Measurements from ENCODE around the gene SLC46A2. TPM values are rescaled to one million over a fixed set of nuclear protein-coding genes. Genes with fewer than 3 reads are reported as not detected.
A peak's percentile ranks its signal among the peaks of the same experiment; 100 is the strongest.

SLC46A2 gene
- total RNA-seq, 2 experiments from 2014 or later: not detected

GRCh38 chr9:112933696-112934095 is 43.0 kb upstream of the SLC46A2 start:
- CTCF ChIA-PET (ENCODE audit: unreplicated experiment): no interaction called here
- BruUV-seq (replicated peaks): no TSS peak
- Histone ChIP-seq H3K36me3 (ENCODE audit: insufficient read depth, low read length) (no peaks in the 10 kb centered on the region), H3K4me1 (ENCODE audit: insufficient read depth, low read length, poor library complexity, severe bottlenecking) (no peaks in the 10 kb centered on the region), H2AFZ (ENCODE audit: low read length) (no peak overlapping the region), H3K79me2 (ENCODE audit: insufficient read depth, low read depth, low read length) (no peaks in the 10 kb centered on the region), H3K9me2 (ENCODE audit: insufficient read depth, low read length) (no peaks in the 10 kb centered on the region), H3K4me2 (ENCODE audit: low read length) (no peak overlapping the region), H3K4me3 (ENCODE audit: low read depth, low read length, poor library complexity, severe bottlenecking) (no peak overlapping the region), H4K20me1 (ENCODE audit: insufficient read depth, low read length) (no peaks in the 10 kb centered on the region), H3K9me3 (ENCODE audit: low read length) (no peaks in the 10 kb centered on the region), H3K27ac (ENCODE audit: low read depth, low read length, poor library complexity, severe bottlenecking) (no peak overlapping the region)
- intact Hi-C loops (cut with micrococcal nuclease; ENCODE audit: unreplicated experiment): no loop called here
- POLR2A ChIA-PET: no interaction called here
- no peak for TF ChIP-seq EZH2phosphoT487 (IDR thresholded peaks at IDR 0.05; ENCODE audit: borderline replicate concordance, low read depth, low read length)
- TF ChIP-seq CTCF (conservative IDR thresholded peaks at IDR 0.05; ENCODE audit: low read length): no peak
- DNase-seq (ENCODE audit: low spot score): no peak

- ChIA-PET CTCF (ENCODE audit: unreplicated experiment) (no interaction called here), POLR2A (no interaction called here)
- Histone ChIP-seq H2AFZ (ENCODE audit: low read length) (no peak overlapping the region), H3K36me3 (ENCODE audit: insufficient read depth, low read length) (no peaks in the 10 kb centered on the region), H3K4me3 (ENCODE audit: low read depth, low read length, poor library complexity, severe bottlenecking) (no peak overlapping the region), H3K9me3 (ENCODE audit: low read length) (no peaks in the 10 kb centered on the region), H3K4me2 (ENCODE audit: low read length) (no peak overlapping the region), H3K27ac (ENCODE audit: low read depth, low read length, poor library complexity, severe bottlenecking) (no peak overlapping the region), H4K20me1 (ENCODE audit: insufficient read depth, low read length) (no peaks in the 10 kb centered on the region), H3K9me2 (ENCODE audit: insufficient read depth, low read length) (no peaks in the 10 kb centered on the region), H3K4me1 (ENCODE audit: insufficient read depth, low read length, poor library complexity, severe bottlenecking) (no peaks in the 10 kb centered on the region), H3K79me2 (ENCODE audit: insufficient read depth, low read depth, low read length) (no peaks in the 10 kb centered on the region)
- no TSS peak for BruUV-seq (replicated peaks)
- intact Hi-C loops (cut with micrococcal nuclease; ENCODE audit: unreplicated experiment): no loop called here
- peak; percentile 26; the same call in 1 of the 2 replicates for TF ChIP-seq CTCF (conservative IDR thresholded peaks at IDR 0.05; ENCODE audit: low read length)
- no peak for TF ChIP-seq EZH2phosphoT487 (IDR thresholded peaks at IDR 0.05; ENCODE audit: borderline replicate concordance, low read depth, low read length)
- DNase-seq (ENCODE audit: low spot score): no peak
These were observed 34.5 kb upstream of the SLC46A2 start for GRCh38 chr9:112925058-112925641.

GRCh38 chr9:112921549-112921948 is 30.9 kb upstream of the SLC46A2 start:
- no TSS peak for BruUV-seq (replicated peaks)
- TF ChIP-seq EZH2phosphoT487 (IDR thresholded peaks at IDR 0.05; ENCODE audit: borderline replicate concordance, low read depth, low read length) (no peak), CTCF (conservative IDR thresholded peaks at IDR 0.05; ENCODE audit: low read length) (peak; percentile 75)
- peak; percentile 44 for DNase-seq (ENCODE audit: low spot score)
- H3K9me2 ChIP-seq (ENCODE audit: insufficient read depth, low read length): no peaks in the 10 kb centered on the region
- no peak overlapping the region for H3K4me3 ChIP-seq (ENCODE audit: low read depth, low read length, poor library complexity, severe bottlenecking)
- intact Hi-C loops (cut with micrococcal nuclease; ENCODE audit: unreplicated experiment): loop anchor here (5.0 kb wide), 1 partner anchor 51 kb away; no protein-coding TSS in a partner anchor
- H4K20me1 ChIP-seq (ENCODE audit: insufficient read depth, low read length): no peaks in the 10 kb centered on the region
- ChIA-PET POLR2A (interaction anchor here (0.6 kb wide), 2 partner anchors 29 to 78 kb away, joined by 3 to 4 read pairs; no protein-coding TSS in a partner anchor), CTCF (ENCODE audit: unreplicated experiment) (no interaction called here)
- H3K4me1 ChIP-seq (ENCODE audit: insufficient read depth, low read length, poor library complexity, severe bottlenecking): no peaks in the 10 kb centered on the region
- no peaks in the 10 kb centered on the region for H3K36me3 ChIP-seq (ENCODE audit: insufficient read depth, low read length)
- no peak overlapping the region for H3K27ac ChIP-seq (ENCODE audit: low read depth, low read length, poor library complexity, severe bottlenecking)
- H2AFZ ChIP-seq (ENCODE audit: low read length): no peak overlapping the region
- no peaks in the 10 kb centered on the region for H3K9me3 ChIP-seq (ENCODE audit: low read length)
- H3K79me2 ChIP-seq (ENCODE audit: insufficient read depth, low read depth, low read length): no peaks in the 10 kb centered on the region
- no peak overlapping the region for H3K4me2 ChIP-seq (ENCODE audit: low read length)

Measured in OCI-LY7 (cell line).